NCI-H226 (cell line): ENCODE results near the gene RPN2.

ENCODE experiments used
- DNase-seq: peaks from one replicate; pipeline ENCODE4 v3.0.0-alpha.2; 2015

The RPN2 gene

DNA sequence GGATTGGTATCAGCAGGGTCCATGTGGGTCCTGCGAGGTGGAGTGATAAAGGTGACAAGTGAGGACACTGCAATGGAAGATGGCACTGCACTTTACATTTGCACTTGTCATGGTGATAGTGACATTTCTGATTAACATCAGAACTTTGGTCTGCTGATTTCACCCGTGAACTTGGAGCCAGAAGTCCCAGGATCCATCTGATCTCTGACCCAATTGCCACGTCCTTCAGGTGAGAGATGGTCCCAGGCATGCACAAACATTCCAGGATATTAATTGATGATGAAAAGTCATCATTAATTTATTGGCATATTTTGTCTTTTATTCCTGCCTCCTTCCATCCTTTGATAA lies 92.3 kb downstream of the RPN2 start:
- no peak for DNase-seq

DNA sequence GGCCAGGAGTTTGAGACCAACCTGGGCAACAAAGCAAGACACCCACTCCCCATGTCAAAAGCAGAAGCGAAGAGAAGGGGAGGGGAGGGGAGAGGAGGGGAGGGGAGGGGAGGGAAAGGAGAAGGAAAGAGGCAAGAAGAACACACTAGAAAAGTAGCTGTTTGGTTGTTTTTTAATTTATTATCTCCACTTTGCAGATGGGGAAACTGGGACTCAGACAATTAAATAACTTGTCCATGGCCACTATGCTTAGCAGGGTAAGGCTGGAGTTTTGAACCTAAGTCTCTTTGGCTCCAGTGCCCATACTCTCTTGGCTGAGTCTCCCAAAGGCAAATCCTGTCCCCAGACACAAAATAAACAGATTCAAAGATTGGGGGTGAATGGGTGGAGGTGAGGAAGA lies 94.9 kb downstream of the RPN2 start:
- no peak for DNase-seq

DNA sequence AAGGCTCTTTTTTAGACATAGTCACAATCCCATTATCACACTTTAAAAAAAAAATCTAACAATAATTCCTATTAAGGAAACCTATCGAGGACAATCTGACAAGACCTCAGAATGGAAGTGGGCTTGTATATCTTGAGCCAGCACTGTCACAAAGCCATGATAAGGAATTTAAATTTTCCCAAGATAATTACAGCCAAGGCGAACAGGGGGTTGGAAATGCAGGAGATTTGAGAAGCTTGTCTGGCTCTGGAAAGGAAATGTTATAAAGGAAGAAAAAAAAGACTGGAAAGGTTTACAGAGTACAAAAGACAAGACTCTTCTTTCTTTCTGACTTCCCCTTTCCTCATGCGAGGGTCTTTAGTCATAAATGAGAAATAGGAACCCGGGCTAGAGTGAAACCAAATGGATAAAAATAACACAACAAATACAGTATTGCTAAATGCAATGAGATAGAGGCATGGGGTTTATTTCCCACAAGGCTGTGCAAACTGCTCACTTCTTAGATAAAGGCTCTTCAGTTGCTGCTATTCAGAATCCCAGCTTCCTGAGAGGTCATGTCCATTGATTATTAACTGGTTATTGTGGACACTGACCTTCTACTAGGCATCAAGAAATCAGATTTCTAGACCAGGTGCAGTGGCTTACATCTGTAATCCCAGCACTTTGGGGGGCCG lies 95.9 kb downstream of the RPN2 start:
- no peak for DNase-seq

DNA sequence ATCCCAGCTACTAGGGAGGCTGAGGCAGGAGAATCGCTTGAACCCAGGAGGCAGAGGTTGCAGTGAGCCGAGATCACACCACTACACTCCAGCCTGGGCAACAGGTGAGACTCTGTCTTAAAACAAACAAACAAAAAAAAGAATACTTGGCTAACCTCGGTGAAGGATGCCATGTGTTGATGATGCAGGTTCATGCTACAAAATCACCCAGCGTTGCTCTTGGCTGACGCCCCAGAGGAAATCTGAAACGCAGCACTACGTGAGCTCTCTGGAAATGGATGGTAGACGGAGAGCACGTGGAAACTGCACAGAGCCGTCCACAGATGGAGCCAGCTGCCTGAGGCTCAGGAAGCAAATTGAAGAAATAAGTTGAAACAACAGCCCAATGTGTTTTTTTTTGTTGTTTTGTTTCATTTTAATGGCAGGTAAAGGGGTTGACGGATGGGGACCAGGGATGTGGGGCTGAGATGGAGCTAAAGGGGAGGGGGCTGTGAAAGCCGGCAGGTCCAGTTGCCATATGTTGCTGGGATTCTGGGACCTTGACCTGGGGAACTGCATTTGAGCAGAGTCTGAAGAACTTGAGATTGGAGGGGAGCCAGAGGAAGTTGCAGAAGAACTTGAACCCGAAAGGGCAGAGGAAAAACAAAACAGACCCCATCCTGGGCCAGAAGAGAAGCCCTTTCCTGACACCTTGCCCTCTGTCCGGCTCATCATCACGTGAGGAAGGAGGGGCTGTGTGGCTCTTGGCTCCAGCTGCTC lies 97.5 kb downstream of the RPN2 start:
- DNase-seq = no peak

DNA sequence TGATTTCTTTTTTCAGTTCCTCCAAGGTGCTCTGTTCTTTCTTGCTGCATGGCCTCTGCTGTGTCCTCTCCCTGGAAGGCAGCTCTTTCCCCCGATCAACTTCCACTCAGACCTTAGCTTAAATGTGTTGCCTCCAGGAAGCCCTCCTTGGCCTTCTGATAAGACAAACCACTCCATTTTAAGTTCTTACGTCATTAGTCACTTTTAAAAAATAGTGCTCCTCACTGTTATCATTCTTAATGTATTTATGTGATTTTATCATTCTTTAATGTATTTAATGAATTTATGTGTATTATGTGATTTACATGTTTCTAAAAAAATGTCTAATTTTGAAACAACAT lies 98.1 kb downstream of the RPN2 start:
- DNase-seq = no peak

DNA sequence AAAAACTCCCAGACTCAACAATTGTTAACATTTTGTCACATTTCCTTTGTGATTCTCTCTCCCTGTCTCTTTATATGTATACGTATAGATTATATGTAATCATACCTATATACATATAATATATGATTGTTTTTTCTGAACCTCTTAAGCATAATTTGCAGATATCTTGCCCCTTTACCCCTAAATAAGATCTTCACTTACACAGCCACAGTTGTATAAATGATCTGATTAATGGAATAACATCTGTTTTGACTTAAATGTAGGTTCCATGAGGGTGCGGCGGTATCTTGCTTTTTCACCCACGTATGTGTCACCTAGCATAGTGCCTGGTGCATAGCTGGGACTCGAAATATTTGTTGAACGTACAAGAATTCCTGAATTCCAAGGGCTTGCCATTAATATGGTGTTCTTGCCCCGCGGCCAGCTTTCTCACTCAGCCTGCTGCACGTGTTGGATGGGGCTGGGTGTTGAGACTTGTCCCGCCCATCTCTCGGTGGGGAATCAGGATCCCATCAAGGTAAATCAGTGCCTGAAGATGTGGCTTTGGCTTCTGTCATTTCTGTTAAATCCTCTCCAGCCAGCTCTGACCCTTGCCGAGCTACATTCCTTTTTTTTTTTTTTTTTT lies 99.9 kb downstream of the RPN2 start:
- DNase-seq = no peak

DNA sequence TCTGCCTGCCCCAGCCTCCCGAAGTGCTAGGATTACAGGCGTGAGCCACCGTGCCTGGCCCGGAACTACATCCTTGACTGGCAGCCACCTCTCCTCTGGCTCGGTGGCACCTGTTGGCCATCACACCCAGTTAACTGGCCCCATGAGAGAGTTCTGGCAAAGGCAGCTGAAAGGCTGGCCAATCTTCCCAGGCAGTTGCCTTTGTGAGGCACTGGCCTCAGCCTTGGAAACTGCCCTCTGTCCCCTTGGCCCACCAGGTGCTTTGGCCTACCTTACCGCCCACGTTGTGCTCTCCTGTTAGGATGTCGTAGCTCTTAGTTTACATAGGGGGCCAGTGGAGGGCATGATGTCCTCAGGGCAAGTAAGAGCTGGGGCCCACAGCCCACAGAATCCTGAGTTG lies 100.7 kb downstream of the RPN2 start:
- DNase-seq = no peak

DNA sequence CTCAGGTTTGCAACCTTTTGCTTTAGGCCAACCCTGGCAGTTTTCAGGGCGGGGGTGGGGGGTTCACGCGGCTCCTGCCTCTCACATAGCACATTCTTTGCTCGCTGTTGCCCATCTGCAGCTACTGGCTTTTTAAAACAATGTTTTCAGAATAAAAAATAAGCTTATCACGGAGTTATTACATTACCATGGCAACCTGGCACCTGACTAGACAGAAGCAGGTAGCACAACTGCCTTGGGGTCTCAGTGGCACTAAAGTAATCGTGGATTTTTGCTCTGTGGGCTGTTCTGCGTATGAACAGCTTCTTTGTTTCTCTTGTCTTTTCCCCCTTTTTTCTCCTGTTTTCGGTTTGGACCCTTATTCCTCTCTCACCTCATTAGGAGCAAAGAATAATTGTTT lies 101.3 kb downstream of the RPN2 start:
- DNase-seq = no peak

DNA sequence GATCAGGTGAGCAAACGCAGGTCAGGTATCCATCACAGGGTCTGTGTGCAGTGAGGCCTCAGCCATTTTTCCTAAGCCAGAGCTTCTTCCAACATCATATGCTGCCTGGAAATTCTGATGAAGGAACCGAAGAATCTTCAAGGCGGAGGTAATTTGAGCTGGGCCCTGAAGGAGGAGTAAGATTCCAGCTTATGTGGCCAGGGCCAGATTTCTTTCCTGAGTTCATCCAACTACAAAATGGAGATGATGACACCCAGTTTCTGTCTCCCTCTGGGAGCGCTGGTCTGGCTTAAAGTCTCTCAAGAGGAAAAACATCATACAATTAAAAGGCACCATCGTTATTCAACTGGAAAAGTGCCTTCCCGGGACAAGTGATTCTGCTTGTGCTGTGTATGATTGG lies 103.4 kb downstream of the RPN2 start:
- no peak for DNase-seq

DNA sequence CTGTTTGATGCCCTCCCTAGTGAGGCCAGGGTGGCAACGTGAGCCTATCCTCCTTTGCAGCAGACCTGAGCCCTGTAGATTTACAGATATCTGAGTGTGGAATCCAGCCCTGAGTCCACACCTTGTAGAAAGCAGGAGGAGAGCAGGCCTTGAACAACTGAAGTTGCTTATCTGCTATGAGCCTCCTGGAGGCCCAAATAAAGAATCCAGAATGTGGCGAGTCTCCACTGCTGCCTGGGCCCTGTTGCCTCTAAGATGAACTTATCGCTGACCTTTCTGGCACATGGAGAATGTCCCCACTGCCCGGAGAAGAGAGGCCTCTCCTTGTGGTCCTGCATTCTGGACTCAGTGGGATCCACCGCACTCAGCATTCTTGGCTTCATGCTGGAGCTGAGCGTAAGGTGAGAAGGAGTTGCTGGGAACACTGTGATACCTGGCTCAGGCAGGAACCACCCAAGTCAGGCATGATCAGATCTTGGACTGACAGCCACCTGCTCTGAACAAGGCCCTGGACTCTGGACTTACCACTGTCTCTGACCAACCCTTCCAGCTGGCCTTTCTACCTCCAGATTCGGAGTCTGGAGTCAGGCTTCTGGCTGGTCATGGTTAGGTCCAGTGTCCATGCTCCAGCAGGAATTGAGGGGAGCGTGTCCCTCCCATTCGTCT lies 104.5 kb downstream of the RPN2 start:
- no peak for DNase-seq

DNA sequence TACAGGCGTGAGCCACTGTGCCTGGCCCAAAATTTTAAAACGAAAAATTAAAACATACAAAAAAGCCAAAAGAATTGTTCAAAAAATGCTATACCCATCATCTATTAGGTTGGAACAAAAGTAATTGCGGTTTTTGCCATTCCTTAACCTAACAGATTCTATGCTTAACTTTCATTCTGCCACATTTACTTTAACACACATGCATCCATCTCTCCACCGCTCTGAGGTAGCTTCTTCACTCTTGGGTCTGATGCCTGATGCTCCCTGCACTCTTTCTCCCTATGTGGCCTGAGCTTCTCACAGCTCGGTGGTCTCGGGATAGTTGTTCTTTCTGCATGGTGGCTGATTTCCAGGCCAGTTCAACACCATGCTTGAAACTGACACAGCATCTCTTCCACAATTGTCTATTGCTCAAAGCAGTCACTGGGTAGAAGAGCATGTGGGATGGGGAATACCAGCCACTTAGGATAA lies 105.6 kb downstream of the RPN2 start:
- DNase-seq = no peak

DNA sequence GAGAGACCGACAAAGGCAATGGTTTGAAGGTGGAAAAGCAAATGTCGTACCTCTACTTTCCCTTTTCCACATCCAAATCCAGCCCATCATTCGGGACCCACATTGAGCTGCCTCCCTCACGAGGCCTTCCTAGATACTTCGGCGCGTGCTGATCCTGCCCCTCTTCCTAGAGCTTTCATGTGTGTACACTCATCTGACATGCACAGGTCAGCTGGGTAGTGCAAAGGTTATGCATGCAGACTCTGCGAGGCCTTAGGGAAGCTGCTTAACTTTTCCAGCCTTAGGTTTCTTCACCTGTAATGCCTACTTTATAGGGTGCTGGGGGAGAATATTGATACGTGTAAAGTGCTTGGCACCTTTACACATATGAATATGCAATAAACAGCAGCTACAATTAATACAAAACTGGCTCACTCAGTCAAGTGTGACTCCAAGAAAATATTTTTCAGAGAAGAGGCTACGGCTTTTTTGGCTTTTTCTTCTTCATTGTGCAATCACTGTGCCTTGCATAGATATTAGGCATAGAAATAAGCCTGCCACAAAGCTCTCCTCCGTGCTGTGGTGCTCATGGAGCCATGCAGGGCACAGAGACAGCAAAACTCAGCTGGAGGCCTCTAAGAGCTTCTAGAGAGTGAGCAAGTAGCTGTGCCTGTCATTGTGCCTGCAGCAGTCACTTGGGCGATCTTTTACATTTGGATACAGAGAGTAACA lies 106.7 kb downstream of the RPN2 start:
- DNase-seq = no peak

DNA sequence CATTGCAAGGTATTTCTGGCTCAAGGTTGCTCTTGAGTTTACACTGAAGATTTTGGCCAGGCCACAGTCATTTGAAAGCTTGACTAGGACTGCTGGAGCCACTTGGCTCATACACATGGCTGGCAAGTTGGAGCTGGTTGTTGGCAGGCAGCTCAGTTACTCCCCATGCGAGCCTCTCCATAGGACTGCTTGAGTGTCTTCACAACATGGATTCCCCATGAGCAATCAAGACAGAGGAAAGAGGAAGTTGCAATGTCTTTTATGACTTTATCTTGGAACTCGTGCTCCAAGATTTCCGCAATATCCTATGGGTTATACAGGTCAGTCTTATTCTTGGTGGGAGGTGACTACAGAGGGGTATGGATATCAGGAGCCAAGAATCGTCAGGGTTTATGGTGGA lies 109.0 kb downstream of the RPN2 start:
- DNase-seq = no peak

DNA sequence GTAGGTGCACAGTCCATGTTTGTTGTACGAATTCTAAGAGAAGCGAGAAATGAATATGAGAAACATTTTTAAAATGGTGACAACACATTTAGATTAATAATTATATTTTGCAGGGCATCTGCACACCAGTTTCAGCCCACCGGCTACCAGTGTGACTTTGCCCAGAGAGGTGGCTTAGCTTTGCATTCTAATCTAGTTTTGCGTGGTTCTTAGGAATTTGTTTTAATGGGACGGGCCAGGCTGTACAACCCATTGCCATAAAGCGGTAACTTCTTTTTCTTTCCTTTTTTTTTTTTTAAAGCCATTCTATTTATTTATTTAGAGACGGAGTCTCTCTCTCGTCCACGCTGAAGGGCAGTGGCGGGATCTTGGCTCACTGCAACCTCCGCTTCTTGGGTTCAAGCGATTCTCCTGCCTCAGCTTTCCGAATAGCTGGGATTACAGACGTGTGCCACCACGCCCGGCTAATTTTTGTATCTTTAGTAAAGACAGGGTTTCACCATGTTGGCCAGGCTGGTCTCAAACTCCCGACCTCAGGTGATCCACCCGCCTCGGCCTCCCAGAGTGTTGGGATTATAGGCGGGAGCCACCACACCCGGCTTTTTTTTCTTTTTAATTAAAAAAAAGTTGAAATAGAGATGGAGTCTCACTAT lies 111.2 kb downstream of the RPN2 start:
- no peak for DNase-seq
